Neural progenitor cell (in vitro differentiated cells): Measurements from ENCODE around the gene SLC9A4. TPM values are rescaled to one million over a fixed set of nuclear protein-coding genes. Genes with fewer than 3 reads are reported as not detected.

ENCODE experiments used
- DNase-seq: peaks from one replicate; pipeline ENCODE4 v3.0.0-alpha.2; 2016; ENCODE audit warnings: low spot score
- H2AFZ ChIP-seq: fragments of 200-600 bp; sonication (generic); replicated peaks from 2 replicates; pipeline ENCODE4 v1.6.1; 2016; ENCODE audit warnings: antibody characterized with exemption
- H3F3A ChIP-seq: fragments of 200-600 bp; sonication (generic); 2 replicates; pipeline ENCODE4 v1.6.1; 2016; ENCODE audit warnings: antibody characterized with exemption, low read depth
- H3K27ac ChIP-seq: fragments of 200-600 bp; sonication (generic); 2 replicates; pipeline ENCODE4 v1.5.1; 2016; ENCODE audit warnings: mild to moderate bottlenecking
- H3K27me3 ChIP-seq: fragments of 200-600 bp; sonication (generic); 2 replicates; pipeline ENCODE4 v1.6.1; 2016; ENCODE audit warnings: mild to moderate bottlenecking, moderate library complexity
- H3K36me3 ChIP-seq: fragments of 200-600 bp; sonication (generic); 2 replicates; pipeline ENCODE4 v1.5.1; 2016
- H3K4me1 ChIP-seq: fragments of 200-600 bp; sonication (generic); 2 replicates; pipeline ENCODE4 v1.6.1; 2016; ENCODE audit warnings: mixed run types
- H3K4me2 ChIP-seq: fragments of 200-600 bp; sonication (generic); 2 replicates; pipeline ENCODE4 v1.6.1; 2016
- H3K4me3 ChIP-seq: fragments of 200-600 bp; sonication (generic); 2 replicates; pipeline ENCODE4 v1.5.1; 2016
- H3K79me2 ChIP-seq: fragments of 200-600 bp; sonication (generic); 2 replicates; pipeline ENCODE4 v1.6.1; 2016; ENCODE audit warnings: low read depth
- H3K9ac ChIP-seq: fragments of 200-600 bp; sonication (generic); 2 replicates; pipeline ENCODE4 v1.6.1; 2016
- H3K9me3 ChIP-seq: fragments of 200-600 bp; sonication (generic); 2 replicates; pipeline ENCODE4 v1.5.1; 2016; ENCODE audit warnings: low read depth
- H4K20me1 ChIP-seq: fragments of 200-600 bp; sonication (generic); 2 replicates; pipeline ENCODE4 v1.6.1; 2016; ENCODE audit warnings: low read depth
- H3K27ac Mint-ChIP-seq: 3 replicates; pipeline ENCODE4 v1.8.0; 2021; ENCODE audit warnings: mixed read lengths
- H3K27me3 Mint-ChIP-seq: 2 replicates; pipeline ENCODE4 v1.8.0; 2022; ENCODE audit warnings: low read depth, mild to moderate bottlenecking, inconsistent platforms, moderate library complexity, mixed read lengths; ENCODE audit not compliant: insufficient read depth
- H3K36me3 Mint-ChIP-seq: 3 replicates; pipeline ENCODE4 v1.8.0; 2021; ENCODE audit warnings: mixed read lengths
- H3K4me1 Mint-ChIP-seq: 3 replicates; pipeline ENCODE4 v1.8.0; 2021; ENCODE audit warnings: mixed read lengths
- H3K4me3 Mint-ChIP-seq: 3 replicates; pipeline ENCODE4 v1.8.0; 2021; ENCODE audit warnings: mild to moderate bottlenecking, moderate library complexity, mixed read lengths
- H3K9me3 Mint-ChIP-seq: 3 replicates; pipeline ENCODE4 v1.8.0; 2020; ENCODE audit warnings: mixed read lengths
- CTCF ChIP-seq: fragments of 200-600 bp; sonication (generic); IDR thresholded peaks from 2 replicates; pipeline ENCODE4 v1.5.1; 2017; ENCODE audit warnings: antibody characterized with exemption, mild to moderate bottlenecking
- EZH2 ChIP-seq: fragments of 200-600 bp; sonication (generic); IDR thresholded peaks from 2 replicates; pipeline ENCODE4 v1.6.1; 2017; ENCODE audit warnings: antibody characterized with exemption, mild to moderate bottlenecking, moderate library complexity
- EZH2phosphoT487 ChIP-seq: fragments of 200-600 bp; sonication (generic); IDR thresholded peaks from 2 replicates; pipeline ENCODE4 v1.6.1; 2017; ENCODE audit warnings: antibody characterized with exemption
- total RNA-seq: library from RNA; depleted of rRNA; stranded (reverse); fragments of >200 nt; gene quantifications from 2 replicates; pipeline ENCODE4 v1.2.3, GENCODE V29; 2015; ENCODE audit warnings: low replicate concordance

Gene SLC9A4
- total RNA-seq, 1 donor from 2014 or later: not detected

GRCh38 chr2:102483086-102483485 is 10.1 kb downstream of the SLC9A4 start:
- no peaks in the 10 kb centered on the region for H3K27me3 ChIP-seq
- Mint-ChIP-seq H3K9me3 (no peaks in the 10 kb centered on the region), H3K27me3 (no peaks in the 10 kb centered on the region), H3K27ac (no peak overlapping the region), H3K36me3 (no peaks in the 10 kb centered on the region), H3K4me3 (no peak overlapping the region), H3K4me1 (peaks cover 2% of the 10 kb centered on the region)
- no peak overlapping the region for H2AFZ ChIP-seq
- no peaks in the 10 kb centered on the region for H3K79me2 ChIP-seq
- no peak overlapping the region for H3K4me3 ChIP-seq
- H3K36me3 ChIP-seq: no peaks in the 10 kb centered on the region
- no peak overlapping the region for H3K27ac ChIP-seq
- H3K9ac ChIP-seq: no peak overlapping the region
- no peaks in the 10 kb centered on the region for H3K4me1 ChIP-seq
- TF ChIP-seq CTCF (no peak), EZH2phosphoT487 (no peak), EZH2 (no peak)
- no peak overlapping the region for H3K4me2 ChIP-seq
- no peaks in the 10 kb centered on the region for H3K9me3 ChIP-seq
- no peak for DNase-seq
- no peaks in the 10 kb centered on the region for H4K20me1 ChIP-seq
- no peaks in the 10 kb centered on the region for H3F3A ChIP-seq

GRCh38 chr2:102484310-102485061 is 11.5 kb downstream of the SLC9A4 start:
- Histone ChIP-seq H4K20me1 (no peaks in the 10 kb centered on the region), H3K36me3 (no peaks in the 10 kb centered on the region), H3K4me1 (no peaks in the 10 kb centered on the region), H2AFZ (no peak overlapping the region), H3K9me3 (no peaks in the 10 kb centered on the region), H3K9ac (no peak overlapping the region), H3K4me2 (no peak overlapping the region), H3K27me3 (no peaks in the 10 kb centered on the region), H3F3A (no peaks in the 10 kb centered on the region), H3K27ac (no peak overlapping the region), H3K4me3 (no peak overlapping the region), H3K79me2 (no peaks in the 10 kb centered on the region)
- H3K4me3 Mint-ChIP-seq: no peak overlapping the region
- H3K4me1 Mint-ChIP-seq: peaks cover 2% of the 10 kb centered on the region
- H3K27ac Mint-ChIP-seq: no peak overlapping the region
- DNase-seq: no peak
- no peaks in the 10 kb centered on the region for H3K36me3 Mint-ChIP-seq
- H3K9me3 Mint-ChIP-seq: no peaks in the 10 kb centered on the region
- no peak for TF ChIP-seq EZH2phosphoT487
- TF ChIP-seq CTCF: no peak
- no peak for TF ChIP-seq EZH2
- H3K27me3 Mint-ChIP-seq: no peaks in the 10 kb centered on the region

- Histone ChIP-seq H3K9me3 (no peaks in the 10 kb centered on the region), H3K4me1 (no peaks in the 10 kb centered on the region), H3K27me3 (no peaks in the 10 kb centered on the region), H3K4me2 (no peak overlapping the region), H3K9ac (no peak overlapping the region), H3K79me2 (no peaks in the 10 kb centered on the region), H3K36me3 (no peaks in the 10 kb centered on the region), H3K27ac (no peak overlapping the region), H3K4me3 (no peak overlapping the region), H3F3A (no peaks in the 10 kb centered on the region), H4K20me1 (no peaks in the 10 kb centered on the region), H2AFZ (no peak overlapping the region)
- Mint-ChIP-seq H3K4me3 (no peak overlapping the region), H3K36me3 (no peaks in the 10 kb centered on the region), H3K9me3 (no peaks in the 10 kb centered on the region), H3K27me3 (no peaks in the 10 kb centered on the region), H3K27ac (no peak overlapping the region), H3K4me1 (peaks cover 2% of the 10 kb centered on the region)
- TF ChIP-seq CTCF (no peak), EZH2 (no peak), EZH2phosphoT487 (no peak)
- DNase-seq: no peak
Observed at GRCh38 chr2:102485147-102485785, 12.2 kb downstream of the SLC9A4 start.
